ENCODE results near the gene ST3GAL3.
"Not testable (repeated sequence)": the region's sequence is repeated elsewhere in the genome, so short reads cannot be mapped to it uniquely, and the experiment has no call there.

The ST3GAL3 gene

DNA sequence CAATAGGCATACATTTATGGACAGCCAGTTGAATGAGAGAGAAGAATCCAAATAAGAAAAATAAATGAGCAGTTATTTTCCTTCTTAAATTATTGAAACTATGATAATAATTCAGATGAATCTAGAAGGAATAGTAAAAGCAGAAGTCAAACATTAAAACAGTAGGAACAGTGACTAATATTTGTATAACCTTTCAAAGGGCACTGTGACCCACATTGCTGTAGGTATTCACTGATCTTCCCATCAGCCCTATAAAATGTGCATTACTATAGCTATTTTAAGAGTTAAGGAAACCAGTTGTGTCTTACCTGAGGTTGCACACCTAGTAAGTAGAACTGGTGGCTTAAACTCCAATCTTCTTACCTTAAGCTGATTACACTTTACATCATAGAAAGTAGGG, 123.5 kb downstream of the ST3GAL3 start:
- ChIA-PET POLR2A (no interaction called here), CTCF (interaction anchor here (2.6 kb wide), 1 partner anchor 104 kb away, joined by 9 read pairs; the partner anchor contains the start of gene ARTN)
- no peak overlapping the region for H3K4me3 ChIP-seq (ENCODE audit: low read depth, low read length)
- no peak for DNase-seq (ENCODE audit: low read depth, low spot score)
- TF ChIP-seq, protein P1, sequence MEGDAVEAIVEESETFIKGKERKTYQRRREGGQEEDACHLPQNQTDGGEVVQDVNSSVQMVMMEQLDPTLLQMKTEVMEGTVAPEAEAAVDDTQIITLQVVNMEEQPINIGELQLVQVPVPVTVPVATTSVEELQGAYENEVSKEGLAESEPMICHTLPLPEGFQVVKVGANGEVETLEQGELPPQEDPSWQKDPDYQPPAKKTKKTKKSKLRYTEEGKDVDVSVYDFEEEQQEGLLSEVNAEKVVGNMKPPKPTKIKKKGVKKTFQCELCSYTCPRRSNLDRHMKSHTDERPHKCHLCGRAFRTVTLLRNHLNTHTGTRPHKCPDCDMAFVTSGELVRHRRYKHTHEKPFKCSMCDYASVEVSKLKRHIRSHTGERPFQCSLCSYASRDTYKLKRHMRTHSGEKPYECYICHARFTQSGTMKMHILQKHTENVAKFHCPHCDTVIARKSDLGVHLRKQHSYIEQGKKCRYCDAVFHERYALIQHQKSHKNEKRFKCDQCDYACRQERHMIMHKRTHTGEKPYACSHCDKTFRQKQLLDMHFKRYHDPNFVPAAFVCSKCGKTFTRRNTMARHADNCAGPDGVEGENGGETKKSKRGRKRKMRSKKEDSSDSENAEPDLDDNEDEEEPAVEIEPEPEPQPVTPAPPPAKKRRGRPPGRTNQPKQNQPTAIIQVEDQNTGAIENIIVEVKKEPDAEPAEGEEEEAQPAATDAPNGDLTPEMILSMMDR (IDR thresholded peaks at IDR 0.05; ENCODE audit: insufficient read depth, low read length, missing control alignments) = no peak

DNA sequence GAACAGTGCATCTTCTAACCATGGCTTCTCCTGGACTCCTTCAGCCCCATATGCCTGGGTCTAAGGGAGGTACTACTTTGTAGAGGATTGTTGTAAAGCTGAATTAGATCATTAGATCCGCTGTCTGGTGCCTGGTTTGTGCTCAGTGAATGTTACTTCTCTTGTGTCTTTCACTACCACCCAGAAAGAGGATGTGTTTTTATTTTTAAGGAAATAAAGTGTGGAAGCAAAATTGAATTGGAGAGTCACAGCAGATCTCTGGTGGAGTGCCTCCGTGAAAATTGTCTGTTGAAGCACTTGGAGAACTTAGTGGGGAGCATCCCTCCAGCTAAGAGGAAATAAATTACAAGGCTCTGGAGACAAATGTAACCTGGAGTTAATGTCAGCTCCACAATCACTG, 124.5 kb downstream of the ST3GAL3 start:
- TF ChIP-seq, protein P1 (IDR thresholded peaks at IDR 0.05; ENCODE audit: insufficient read depth, low read length, missing control alignments) = no peak
- no peak for DNase-seq (ENCODE audit: low read depth, low spot score)
- ChIA-PET POLR2A (no interaction called here), CTCF (interaction anchor here (2.6 kb wide), 1 partner anchor 103 kb away, joined by 9 read pairs; the partner anchor contains the start of gene ARTN)
- no peak overlapping the region for H3K4me3 ChIP-seq (ENCODE audit: low read depth, low read length)

DNA sequence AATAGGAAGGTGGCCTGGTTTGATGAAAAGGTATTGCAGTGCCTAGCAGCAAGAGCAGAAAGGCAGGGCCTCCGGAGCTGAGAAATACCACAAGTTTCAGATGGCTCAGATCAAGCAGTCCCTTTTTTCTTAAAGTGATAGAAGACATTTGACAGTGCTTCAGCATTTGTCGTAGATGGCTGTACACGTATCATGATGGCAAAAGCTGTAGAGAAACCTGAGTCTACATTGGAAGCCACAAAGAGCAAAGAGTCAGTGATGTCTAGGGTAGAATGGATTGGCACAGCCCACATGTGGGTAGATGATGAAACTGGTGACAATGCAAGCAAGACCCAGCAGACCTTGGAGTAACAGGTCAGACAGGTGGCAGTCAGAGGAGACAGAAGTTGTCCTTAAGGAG, 124.9 kb downstream of the ST3GAL3 start:
- TF ChIP-seq, protein P1 (IDR thresholded peaks at IDR 0.05; ENCODE audit: insufficient read depth, low read length, missing control alignments) = no peak
- no peak for DNase-seq (ENCODE audit: low read depth, low spot score)
- ChIA-PET POLR2A (no interaction called here), CTCF (interaction anchor here (2.6 kb wide), 1 partner anchor 102 kb away, joined by 9 read pairs; the partner anchor contains the start of gene ARTN)
- no peak overlapping the region for H3K4me3 ChIP-seq (ENCODE audit: low read depth, low read length)

DNA sequence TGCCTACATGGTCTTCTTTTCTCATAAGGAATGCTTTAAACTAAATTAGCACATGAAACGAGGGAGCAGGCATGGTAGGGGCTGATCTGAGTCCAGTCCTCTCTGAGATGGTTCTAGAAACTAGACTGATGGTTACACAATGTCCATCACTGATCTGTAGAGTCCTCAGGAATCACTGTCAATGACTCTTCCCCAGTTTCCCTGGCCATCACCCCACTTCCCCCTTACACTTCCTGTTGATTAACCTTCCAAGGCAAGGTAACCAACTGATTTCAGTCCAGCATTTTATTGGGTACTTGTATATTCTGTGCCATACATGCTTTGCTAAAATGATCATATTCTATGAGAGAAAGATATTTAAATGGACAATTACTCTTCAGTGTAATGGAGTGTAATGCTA, 125.7 kb downstream of the ST3GAL3 start:
- DNase-seq (ENCODE audit: low read depth, low spot score) = no peak
- TF ChIP-seq, protein P1 (IDR thresholded peaks at IDR 0.05; ENCODE audit: insufficient read depth, low read length, missing control alignments) = no peak
- H3K4me3 ChIP-seq (ENCODE audit: low read depth, low read length) = no peak overlapping the region
- POLR2A ChIA-PET = no interaction called here
- CTCF ChIA-PET = no interaction called here

DNA sequence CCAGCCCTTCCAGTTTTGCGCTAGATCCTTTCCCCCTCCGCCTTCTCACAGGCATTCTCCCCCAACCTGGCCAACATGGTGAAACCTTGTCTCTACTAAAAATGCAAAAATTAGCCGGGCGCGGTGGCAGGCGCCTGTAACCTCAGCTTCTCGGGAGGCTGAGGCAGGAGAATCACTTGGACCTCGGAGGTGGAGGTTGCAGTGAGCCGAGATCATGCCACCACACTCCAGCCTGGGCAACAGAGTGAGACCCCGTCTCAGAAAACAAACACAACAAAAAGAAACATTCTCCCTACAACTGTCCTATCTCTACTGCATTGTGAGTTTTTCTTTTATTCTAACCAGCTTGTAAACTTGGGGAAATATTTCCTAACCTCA, 126.6 kb downstream of the ST3GAL3 start:
- POLR2A ChIA-PET; H3K4me3 ChIP-seq (ENCODE audit: low read depth, low read length); DNase-seq (ENCODE audit: low read depth, low spot score): not testable (repeated sequence)
- CTCF ChIA-PET = interaction anchor here (3.1 kb wide), 1 partner anchor 101 kb away, joined by 14 read pairs; the partner anchor contains the start of gene ARTN

DNA sequence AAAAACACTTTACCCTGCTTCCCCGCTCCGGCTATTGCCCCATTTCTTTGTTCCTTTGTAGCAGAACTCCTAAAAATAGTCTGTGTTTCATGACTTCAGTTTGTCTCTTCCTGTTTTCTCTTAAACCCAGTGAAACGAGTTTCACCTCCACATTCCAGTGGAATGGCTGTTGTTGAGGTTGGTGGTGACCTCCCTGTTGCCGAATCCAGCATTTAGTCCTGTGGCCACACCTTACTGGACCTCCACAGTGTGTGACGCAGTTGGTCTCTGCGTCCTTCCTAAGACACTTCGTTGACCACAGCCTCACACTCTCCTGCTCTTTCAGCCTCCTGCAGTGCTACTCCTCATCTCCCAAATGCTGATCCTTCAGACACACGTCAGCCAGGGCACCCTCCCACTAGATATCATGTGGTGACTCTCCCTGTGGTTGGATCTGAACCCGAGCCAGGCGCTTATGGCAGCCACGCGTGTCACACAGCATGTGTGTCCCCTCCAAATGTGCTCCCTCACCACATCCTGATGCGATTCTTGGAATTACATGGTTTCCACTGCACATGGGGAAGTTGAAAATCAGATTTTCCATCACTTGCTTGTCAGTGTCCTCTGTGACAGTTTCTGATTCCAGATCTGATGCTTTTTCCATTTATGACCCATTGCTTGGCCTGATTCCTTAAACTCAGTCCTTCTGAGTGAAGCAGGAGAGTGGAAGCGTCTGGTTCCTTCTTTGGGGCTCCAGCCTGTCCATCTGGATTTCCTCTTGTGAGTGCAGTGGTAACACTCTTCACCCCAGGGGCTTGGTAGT, 127.1 kb downstream of the ST3GAL3 start:
- TF ChIP-seq, protein P1 (IDR thresholded peaks at IDR 0.05; ENCODE audit: insufficient read depth, low read length, missing control alignments) = no peak
- POLR2A ChIA-PET = interaction anchor here (1.2 to 1.3 kb wide), 2 partner anchors 19 to 24 kb away, joined by 3 read pairs; no protein-coding TSS in a partner anchor
- DNase-seq (ENCODE audit: low read depth, low spot score) = peak; percentile 28

More for the DNA sequence above, 127.1 kb downstream of the ST3GAL3 start:
- CTCF ChIA-PET = interaction anchor here (3.1 kb wide), 1 partner anchor 100 kb away, joined by 14 read pairs; the partner anchor contains the start of gene ARTN
- H3K4me3 ChIP-seq (ENCODE audit: low read depth, low read length) = peak overlapping the region; percentile 19

Measured in AG04449 (cell line).